Pancreas (tissue), 10 donors: ENCODE data around the gene FAM114A1. TPM values are rescaled to one million over a fixed set of nuclear protein-coding genes. Genes with fewer than 3 reads are reported as not detected.

ENCODE experiments used
- ATAC-seq, 4 donors: fragments of 200-7000 bp; cut with Tn5 transposase; one replicate each; pipeline versions ENCODE4 v1.8.0 to v1.9.1; 2020; ENCODE audit warnings: mild to moderate bottlenecking in 4 of 4, moderate library complexity in 4 of 4
- DNase-seq, 6 donors: peaks; one replicate each; pipeline ENCODE4 v3.0.0-alpha.2; 2020
- FAIRE-seq: peaks from 2 replicates; lab custom pipeline; 2012; peaks lifted over from hg19 to GRCh38; lab: Jason Lieb, UNC
- H3K27ac ChIP-seq, 4 donors: fragments of 200-600 bp; sonication (generic); 1 replicate in 3 of 4; 2 replicates in 1 of 4; pipeline versions ENCODE4 v1.5.0 to v1.8.0; 2020
- H3K27me3 ChIP-seq, 4 donors: fragments of 200-600 bp; one replicate each; pipeline ENCODE4 v1.8.0; 2021
- H3K36me3 ChIP-seq, 3 donors: fragments of 200-600 bp; sonication (generic) in 1 of 3; one replicate each; pipeline versions ENCODE4 v1.5.0 to v1.8.0; 2020 to 2021
- H3K4me1 ChIP-seq, 3 donors: fragments of 200-600 bp; one replicate each; pipeline ENCODE4 v1.8.0; 2021
- H3K4me3 ChIP-seq, 4 donors: fragments of 200-600 bp; sonication (generic) in 2 of 4; one replicate each; pipeline versions ENCODE4 v1.5.0 to v1.8.0; 2020 to 2021
- H3K9me3 ChIP-seq, 4 donors: fragments of 200-600 bp; one replicate each; pipeline ENCODE4 v1.8.0; 2021
- CTCF ChIP-seq, 4 donors: fragments of 200-600 bp; sonication (generic) in 3 of 4; IDR thresholded peaks; one replicate each; pipeline versions ENCODE4 v1.5.0 to v1.8.0; 2021; ENCODE audit warnings: antibody characterized with exemption in 4 of 4
- WGBS, 2 donors: extraction: QIAGEN DNeasy Blood & Tissue Kit; methylation state at CpG; one replicate each; pipeline ENCODE4 v1.1.7; 2013; 5-methylcytosine and 5-hydroxymethylcytosine counted together
- intact Hi-C, 3 donors: fragments of 100-400 bp; cut with DNase I; formaldehyde crosslinking; loops; one replicate each; pipeline versions ENCODE4 v1.11.1 to v1.14.2; 2022
- polyA plus RNA-seq, 2 donors: library from polyadenylated mRNA; stranded (reverse); fragments of 200-250 nt; gene quantifications; one replicate each; pipeline ENCODE4 v1.2.3, GENCODE V29; 2013
- total RNA-seq, 6 donors: library from RNA; stranded (reverse); fragmentation: NEBNext Ultra II Directional in 4 of 6; extraction: Animal tissue kit (Norgen Biotek cat#: 25700) in 4 of 6; gene quantifications; one replicate each; pipeline versions ENCODE4 v1.2.1 to v1.2.4, GENCODE V29; 2021 to 2023
- donor health status: healthy with polysubstance abuse.
- donor health status: DM: no; HTN: no; CAD: no; lungs with moderate emphysema.
- donor health status: DM: no; HTN: no; CAD: no.
- donor health status: control.
- donor health status: control.
- donor health status: Bipolar disorder and iron deficiency.
- donor health status: DM: yes; HTN: yes; CAD: no.
- donor health status: DM: no; HTN: no; CAD: no.
- donor health status: DM: no; HTN: no; CAD: no.
- donor health status: DM: yes; HTN: yes; CAD: no.

The FAM114A1 gene
- total and polyA plus RNA-seq, 8 donors = 8.0 to 42.8 (median 20.3) TPM

GRCh38 chr4:38856524-38857337 is 10.9 kb upstream of the FAM114A1 start, which contains the start of gene TLR6:
TSS of gene TLR6 (minus strand) at chr4:38856817. CDS start at chr4:38829473, 27,344 bp downstream.
- intact Hi-C loops = no loop called here
- H3K4me3 ChIP-seq = peak within 1 kb of the TSS in 1 of 4 donors; percentile 28
- peaks cover 0 to 4% (median 0%) of the 10 kb centered on the region in 3 donors for H3K4me1 ChIP-seq
- no peaks in the 10 kb centered on the region for H3K36me3 ChIP-seq
- DNase-seq (peak in 2 of 6 donors; percentile 37 to 57), FAIRE-seq (peak; percentile 88), ATAC-seq (peak; percentile 81 to 92 (median 86))
- H3K27ac ChIP-seq = peak within 1 kb of the TSS in 2 of 4 donors; percentile 52 to 60
- TF ChIP-seq CTCF (IDR thresholded peaks at IDR 0.05) = peak in 3 of 4 donors; percentile 51 to 64 (median 55)
- 17% methylated on average over 8 of the region's 8 CpGs for WGBS, 2 donors
- H3K27me3 ChIP-seq = no peaks in the 10 kb centered on the region
- H3K9me3 ChIP-seq = no peaks in the 10 kb centered on the region

- FAIRE-seq = no peak
- 55 to 56% methylated on average over 3 of the region's 3 CpGs for WGBS, 2 donors
- intact Hi-C loops = no loop called here
Measured at GRCh38 chr4:38857354-38858096, 10.1 kb upstream of the FAM114A1 start.

DNA sequence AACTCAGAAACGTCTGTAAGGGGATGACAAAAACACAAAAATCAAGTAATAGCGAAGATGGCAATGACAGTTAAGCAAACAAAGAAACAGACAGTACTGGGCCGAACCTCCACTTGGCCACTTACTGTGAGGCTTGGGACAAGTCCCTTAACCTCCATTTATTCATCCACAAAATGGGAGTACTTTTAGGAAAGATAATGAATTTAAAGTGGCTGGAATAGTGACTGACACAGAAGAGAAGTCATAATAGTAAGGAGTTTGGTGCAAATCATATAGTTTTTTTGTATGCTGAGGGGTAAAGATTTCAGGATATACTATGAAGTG is 9.5 kb upstream of the FAM114A1 start:
- Histone ChIP-seq H3K4me1 (peaks cover 0 to 4% (median 0%) of the 10 kb centered on the region in 3 donors), H3K9me3 (no peaks in the 10 kb centered on the region), H3K36me3 (no peaks in the 10 kb centered on the region), H3K4me3 (no peak overlapping the region), H3K27me3 (no peaks in the 10 kb centered on the region), H3K27ac (peak overlapping the region in 2 of 4 donors; percentile 52 to 53)
- FAIRE-seq (no peak), ATAC-seq (no peak), DNase-seq (no peak)
- intact Hi-C loops = no loop called here
- no peak for TF ChIP-seq CTCF (IDR thresholded peaks at IDR 0.05)
- 70% methylated on average over 3 of the region's 3 CpGs for WGBS, 2 donors

More at GRCh38 chr4:38857354-38858096, 10.1 kb upstream of the FAM114A1 start:
- DNase-seq = peak in 1 of 6 donors; percentile 42
- ATAC-seq = peak in 3 of 4 donors; percentile 46 to 77 (median 68)
- Histone ChIP-seq H3K27me3 (no peaks in the 10 kb centered on the region), H3K9me3 (no peaks in the 10 kb centered on the region), H3K4me1 (peaks cover 0 to 4% (median 0%) of the 10 kb centered on the region in 3 donors), H3K27ac (peak overlapping the region in 2 of 4 donors; percentile 52 to 53), H3K36me3 (no peaks in the 10 kb centered on the region), H3K4me3 (no peak overlapping the region)
- TF ChIP-seq CTCF (IDR thresholded peaks at IDR 0.05) = no peak

DNA sequence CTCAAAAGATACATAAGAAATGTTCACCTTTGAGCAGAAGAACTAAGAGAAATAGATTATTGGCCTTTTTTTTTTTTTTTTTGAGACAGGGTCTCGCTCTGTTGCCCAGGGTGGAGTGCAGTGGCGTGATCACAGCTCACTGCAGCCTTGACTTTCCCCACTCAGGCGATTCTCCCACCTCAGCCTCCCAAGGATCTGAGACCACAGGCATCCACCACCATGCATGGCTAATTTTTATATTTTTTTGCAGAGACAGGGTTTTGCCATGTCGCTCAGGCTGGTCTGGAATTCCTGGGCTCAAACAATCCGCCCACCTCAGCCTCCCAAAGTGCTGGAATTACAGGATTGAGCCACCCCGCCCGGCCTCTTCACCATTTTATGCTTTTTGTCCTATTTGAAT is 8.1 kb upstream of the FAM114A1 start:
- Histone ChIP-seq H3K27ac (no peak overlapping the region), H3K4me1 (peaks cover 0 to 4% (median 0%) of the 10 kb centered on the region in 3 donors), H3K27me3 (no peaks in the 10 kb centered on the region), H3K4me3 (no peak overlapping the region), H3K36me3 (no peaks in the 10 kb centered on the region), H3K9me3 (no peaks in the 10 kb centered on the region)
- intact Hi-C loops = no loop called here
- ATAC-seq (no peak), FAIRE-seq (no peak), DNase-seq (no peak)
- WGBS, 2 donors = 97 to 99% methylated on average over 7 of the region's 7 CpGs
- TF ChIP-seq CTCF (IDR thresholded peaks at IDR 0.05) = no peak
